HT1080 (cell line): Measurements from ENCODE around the gene TRIM8. TPM values are rescaled to one million over a fixed set of nuclear protein-coding genes. Genes with fewer than 3 reads are reported as not detected.

Experiments used
- DNase-seq: peaks from one replicate; pipeline ENCODE4 v3.0.0-alpha.2; 2015; ENCODE audit warnings: low read depth
- polyA plus RNA-seq, 2 experiments: library from polyadenylated mRNA; depleted of rRNA; stranded (reverse); fragments of >200 nt; gene quantifications; 2 replicates each; pipeline ENCODE4 v1.2.3, GENCODE V29; 2015
- total RNA-seq: library from RNA; depleted of rRNA; stranded (reverse); fragments of >200 nt; shearing (Covaris generic); gene quantifications from 2 replicates; pipeline ENCODE4 v1.2.3, GENCODE V29; 2014; rRNA removed

Gene TRIM8, protein sequence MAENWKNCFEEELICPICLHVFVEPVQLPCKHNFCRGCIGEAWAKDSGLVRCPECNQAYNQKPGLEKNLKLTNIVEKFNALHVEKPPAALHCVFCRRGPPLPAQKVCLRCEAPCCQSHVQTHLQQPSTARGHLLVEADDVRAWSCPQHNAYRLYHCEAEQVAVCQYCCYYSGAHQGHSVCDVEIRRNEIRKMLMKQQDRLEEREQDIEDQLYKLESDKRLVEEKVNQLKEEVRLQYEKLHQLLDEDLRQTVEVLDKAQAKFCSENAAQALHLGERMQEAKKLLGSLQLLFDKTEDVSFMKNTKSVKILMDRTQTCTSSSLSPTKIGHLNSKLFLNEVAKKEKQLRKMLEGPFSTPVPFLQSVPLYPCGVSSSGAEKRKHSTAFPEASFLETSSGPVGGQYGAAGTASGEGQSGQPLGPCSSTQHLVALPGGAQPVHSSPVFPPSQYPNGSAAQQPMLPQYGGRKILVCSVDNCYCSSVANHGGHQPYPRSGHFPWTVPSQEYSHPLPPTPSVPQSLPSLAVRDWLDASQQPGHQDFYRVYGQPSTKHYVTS
- total RNA-seq = 104 and 117 TPM in 2 replicates
- polyA plus RNA-seq (2015; cell fraction: cytosol; rRNA removed) = 188 and 198 TPM in 2 replicates
- 106 and 115 TPM in 2 replicates for polyA plus RNA-seq (2015; cell fraction: nucleus; rRNA removed)

DNA sequence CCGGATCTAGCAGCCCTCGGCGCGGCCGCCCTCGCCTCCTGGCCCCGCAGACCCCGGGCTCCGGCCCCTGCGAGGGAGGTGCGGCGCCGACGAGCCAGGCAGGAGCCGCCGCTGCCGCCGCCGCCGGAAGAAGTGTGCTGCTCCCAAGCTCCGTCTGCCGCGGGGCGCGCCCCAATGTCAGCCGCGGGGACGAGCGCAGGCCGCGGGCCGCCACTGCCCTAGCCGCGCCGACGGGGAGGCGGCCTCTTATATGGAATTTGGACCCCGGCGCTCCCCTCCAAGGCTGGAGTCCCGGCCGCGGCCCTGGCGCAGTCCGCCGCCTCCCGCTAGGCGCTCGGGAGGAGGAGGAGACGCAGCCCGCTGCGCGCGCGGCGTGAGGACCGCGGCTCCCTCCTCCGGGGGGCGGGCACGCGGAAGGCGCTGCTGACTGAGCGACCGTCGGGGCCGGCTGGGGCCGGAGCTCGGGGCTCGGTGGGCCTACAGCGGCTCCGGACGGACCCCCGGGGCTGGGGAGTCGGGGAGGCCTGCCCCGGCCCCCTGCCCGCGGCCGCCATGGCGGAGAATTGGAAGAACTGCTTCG is at the start of gene TRIM8:
Gene TRIM8 (plus strand): TSS at position 414 of the 580 bp plus-strand sequence. CDS start 139 bp downstream, at position 553.
- DNase-seq = no peak

DNA sequence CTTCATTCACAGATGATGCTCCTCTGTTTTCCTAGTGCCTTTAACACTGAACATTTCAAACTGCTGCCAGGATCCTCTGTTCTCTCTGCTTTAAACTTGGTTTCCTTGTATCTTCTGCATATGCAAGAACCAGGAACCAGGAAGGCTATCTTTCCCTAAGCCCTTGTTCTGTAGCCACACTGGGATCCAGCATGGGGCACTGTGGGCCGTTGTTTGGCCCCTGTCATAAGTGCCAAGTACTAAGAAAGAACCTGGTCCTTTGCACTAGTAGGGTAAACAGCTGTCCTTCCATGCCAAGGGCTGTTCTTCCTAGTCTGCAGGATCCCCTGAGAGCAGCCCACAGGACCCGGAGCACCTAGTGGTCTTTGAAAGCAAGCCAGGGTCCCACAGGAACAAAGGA is 49.0 kb upstream of the TRIM8 start:
- no peak for DNase-seq

DNA sequence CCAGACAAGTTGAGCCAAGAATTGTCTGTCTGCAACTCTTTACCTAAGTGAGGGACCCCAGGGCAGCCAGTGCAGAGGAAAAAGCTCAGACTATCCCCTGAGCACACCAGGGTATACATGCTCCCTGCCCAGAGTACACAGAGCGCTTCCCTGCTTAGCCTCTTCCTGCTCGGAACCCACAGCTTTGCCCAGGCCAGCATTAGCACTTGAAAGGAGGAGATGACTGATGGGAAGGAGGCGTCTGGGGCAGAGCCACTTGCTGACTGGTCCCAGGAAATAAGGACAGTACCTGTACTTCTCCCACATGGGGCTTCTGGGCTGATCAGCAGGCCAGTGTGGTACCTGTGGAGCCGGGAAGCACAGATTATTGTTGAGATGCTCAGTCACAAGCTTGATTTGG is 48.4 kb upstream of the TRIM8 start:
- DNase-seq = no peak

DNA sequence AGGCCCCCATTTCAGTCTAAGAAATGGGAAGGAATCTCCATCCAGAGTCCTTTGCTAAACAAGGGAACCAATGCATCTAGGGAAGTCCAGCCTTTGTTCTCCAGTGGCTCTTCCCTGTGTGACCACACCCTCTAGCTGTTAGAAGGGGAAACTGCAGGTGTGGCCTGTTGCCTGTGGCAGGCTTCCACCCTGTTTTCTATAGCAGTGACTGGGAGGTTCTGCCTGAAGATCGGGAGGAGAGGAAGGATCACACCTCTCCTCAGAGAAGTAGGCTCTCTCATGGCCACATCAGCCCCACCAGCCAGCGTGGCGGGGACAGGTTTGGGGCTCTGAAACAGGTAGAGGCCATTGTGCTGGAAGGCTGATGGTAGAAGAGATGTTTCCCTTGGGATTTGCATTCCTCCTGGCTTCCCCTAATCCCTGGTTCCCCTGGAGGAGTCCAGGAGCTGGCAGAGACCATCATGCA is 47.7 kb upstream of the TRIM8 start:
- DNase-seq = peak; percentile 70

DNA sequence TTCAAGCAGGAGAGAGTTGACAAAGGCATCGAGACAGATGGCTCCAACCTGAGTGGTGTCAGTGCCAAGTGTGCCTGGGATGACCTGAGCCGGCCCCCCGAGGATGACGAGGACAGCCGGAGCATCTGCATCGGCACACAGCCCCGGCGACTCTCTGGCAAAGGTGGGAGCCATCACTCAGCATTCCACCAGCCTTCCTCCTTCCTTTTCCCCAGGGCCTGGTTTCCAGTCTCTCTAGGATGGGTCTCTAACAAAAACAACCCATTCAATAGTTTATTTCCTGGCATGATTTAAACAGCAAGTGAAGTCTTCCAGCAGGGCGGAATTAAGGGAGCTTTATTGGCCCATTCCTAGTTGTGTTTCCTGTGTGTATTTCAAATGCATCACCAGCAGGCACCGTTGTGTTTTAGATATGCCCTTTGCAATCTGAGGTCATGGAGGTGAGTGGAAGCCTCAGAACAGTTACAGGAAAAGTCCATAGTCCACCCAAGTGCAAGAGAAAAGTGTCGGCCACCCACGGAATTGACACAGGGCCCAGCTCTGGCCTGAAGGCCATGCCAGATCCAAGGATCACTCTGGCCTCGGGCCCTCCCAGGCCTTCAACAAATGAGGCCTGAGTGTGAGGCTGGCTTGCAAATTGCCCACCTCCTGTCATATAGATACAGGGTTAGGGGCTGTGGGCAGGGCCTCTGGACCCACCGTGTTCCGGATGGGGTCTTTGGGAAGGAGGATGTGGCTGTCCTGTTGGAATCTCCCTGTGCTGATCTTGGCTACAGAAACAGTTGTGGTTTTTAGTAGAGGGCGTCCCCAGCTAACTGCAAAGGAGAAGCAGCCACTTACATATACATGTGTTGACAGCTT is 46.9 kb upstream of the TRIM8 start:
- no peak for DNase-seq

DNA sequence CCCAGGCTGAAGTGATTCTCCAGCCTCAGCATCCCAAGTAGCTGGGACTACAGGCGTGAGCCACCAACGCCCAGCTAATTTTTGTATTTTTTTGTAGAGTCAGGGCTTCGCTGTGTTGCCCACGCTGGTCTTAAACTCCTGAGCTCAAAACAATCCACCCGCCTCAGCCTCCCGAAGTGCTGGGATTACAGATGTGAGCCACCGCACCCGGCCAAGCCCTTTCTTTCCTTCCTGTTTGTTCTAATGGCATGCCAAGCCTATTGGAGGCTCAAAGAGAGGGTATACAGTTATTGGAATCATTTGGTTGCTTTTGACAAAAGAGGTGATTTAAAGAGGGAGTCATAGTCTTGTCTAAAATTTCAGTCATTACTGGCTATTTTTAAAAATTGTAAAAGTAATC is 46.0 kb upstream of the TRIM8 start:
- DNase-seq = no peak

DNA sequence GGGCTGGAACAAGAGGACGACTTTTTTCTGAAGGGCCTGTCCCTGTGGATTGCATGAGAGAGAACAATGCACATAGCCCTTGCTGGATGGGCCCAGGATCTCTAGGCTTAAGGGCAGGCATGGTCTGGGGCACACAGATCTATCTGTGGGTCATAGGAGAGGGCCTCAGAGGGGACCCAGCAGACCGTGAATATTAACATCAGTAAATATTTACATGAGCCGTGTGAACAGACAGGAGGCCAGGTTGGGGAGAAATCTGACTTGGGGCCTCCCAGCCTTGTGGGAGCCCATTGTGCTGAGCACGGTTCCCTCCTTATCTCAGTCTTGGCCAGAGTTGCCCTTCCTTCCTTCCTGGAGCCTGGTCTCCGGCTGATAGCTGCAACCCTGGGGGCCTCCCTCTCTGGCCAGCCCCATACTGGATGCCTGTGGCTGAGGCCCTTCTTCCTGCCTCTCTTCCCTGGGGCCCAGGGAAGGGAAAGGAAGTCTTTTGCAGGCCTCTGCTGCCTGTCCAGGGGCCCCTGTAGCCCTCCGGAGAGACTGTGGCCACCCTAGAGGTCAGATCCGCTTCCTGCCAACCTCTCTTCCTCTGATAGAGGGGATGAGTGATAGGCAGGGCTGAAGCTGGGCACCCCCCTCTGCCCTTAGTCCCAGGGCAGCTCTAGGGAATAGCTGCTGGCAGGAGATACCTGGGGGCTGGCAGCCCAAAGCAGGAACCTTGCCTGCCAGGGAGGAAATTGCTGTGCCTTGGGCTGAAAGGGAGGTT is 44.5 kb upstream of the TRIM8 start:
- no peak for DNase-seq

DNA sequence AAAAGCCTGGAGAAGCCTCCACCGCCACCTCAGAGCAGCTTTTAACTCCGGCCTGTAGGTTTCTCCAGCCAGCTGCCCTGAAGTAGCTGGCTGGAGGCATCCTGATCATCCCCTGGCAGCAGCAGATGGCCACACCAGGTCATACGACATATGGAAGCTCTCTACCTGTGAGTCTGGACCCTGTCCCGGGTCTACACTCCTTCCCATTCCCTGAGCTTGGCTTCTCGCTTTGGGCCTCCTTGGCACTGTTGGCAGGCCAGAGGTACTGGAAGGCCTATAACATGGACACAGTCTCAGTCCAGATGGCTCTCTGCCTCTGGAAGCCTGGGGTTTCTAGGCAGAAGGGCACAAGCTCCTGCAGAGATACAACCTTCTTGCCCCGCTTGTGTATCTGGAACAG is 43.5 kb upstream of the TRIM8 start:
- DNase-seq = no peak

DNA sequence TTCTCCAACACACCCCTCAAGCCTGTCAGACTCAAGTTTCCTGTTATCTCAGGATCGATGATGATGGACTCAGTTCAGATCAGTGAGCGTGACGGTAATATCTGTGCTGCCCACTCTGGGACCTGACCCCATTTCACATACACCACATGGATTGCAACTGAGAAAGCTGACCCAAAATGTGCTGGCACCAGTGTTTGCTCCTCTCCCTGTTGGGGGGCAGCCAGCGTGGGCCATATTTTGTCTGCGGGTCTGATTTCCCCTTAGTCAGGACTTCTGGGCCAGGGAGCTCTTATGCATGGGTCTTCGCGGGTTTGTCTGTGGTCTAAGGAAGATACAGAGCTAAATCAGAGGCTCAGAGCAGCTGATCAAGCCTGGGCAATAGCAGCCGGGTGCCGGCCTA is 42.6 kb upstream of the TRIM8 start:
- no peak for DNase-seq

DNA sequence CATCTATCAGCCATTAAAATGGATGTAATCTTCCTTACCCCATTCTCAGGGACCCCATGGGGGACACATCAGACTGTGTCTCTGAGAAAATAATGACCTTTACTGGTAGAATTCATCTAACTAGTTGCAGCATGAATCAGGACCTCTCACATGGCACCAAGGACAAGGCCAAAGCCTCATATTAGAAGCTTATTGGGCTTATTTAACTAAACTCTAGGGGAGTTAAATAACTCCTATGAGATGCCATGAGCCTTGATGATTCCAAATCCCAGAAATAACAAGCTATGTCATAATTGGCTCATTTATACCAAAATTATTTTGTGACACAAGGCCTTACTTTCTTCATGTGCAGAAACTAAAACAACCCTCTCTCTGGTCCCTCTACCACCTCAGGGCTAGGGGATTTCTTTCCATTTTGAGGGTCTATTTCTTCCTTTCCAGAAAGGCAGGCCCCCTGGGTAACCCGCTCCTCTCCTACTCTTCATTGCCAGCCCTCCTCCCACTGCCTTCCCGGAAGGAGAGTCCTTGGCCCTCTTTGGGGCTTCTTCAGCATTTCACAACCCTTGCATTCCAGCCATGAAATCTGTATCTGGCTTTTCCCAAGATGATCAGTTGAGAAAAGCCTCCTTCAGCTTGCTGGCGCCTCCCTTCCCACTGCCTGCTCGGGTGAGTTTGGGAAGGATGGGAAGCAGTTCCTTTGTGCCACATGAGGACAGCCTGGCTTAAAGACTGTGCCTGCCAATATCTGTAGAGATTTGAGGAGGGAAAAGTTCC is 41.8 kb upstream of the TRIM8 start:
- no peak for DNase-seq

DNA sequence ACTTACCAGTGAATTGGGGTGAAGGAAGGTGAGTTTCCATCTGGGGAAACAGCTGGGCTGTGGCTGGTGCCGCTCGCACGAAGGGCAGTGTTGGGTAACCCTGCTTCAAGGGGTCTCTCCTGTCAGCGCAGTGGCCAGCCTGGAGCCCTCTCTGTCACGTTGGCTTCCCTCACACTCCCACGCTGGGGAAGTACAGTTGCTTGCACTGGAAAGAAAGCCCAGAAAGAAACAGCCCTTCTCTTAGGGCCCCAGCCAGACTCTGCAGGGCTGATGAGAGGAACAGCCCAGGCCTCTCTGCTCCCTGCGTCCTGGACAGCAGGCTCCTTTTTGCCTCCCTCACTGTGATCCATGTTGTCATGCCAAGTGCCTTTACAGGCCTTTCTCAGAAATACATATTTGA is 40.3 kb upstream of the TRIM8 start:
- no peak for DNase-seq

DNA sequence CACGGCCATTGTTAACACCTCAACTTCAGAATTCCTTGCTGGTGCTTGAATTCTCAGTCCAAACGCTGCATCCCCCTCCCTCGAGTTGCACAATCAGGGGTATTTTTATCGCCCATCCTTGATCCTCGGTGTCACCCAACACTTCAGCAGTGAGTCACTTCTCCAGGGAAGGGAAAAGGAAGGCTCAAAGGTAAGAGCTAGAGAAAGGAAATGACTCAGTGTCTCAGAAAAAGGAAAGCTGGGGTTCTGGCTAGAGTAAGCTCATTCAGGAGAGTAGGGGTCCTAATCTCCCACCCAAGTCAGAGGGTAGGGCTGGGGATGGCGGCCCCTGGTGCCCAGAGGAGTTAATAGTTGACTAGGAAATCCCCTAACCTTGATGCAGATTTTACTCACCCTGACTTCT is 39.8 kb upstream of the TRIM8 start:
- DNase-seq = peak; percentile 97

DNA sequence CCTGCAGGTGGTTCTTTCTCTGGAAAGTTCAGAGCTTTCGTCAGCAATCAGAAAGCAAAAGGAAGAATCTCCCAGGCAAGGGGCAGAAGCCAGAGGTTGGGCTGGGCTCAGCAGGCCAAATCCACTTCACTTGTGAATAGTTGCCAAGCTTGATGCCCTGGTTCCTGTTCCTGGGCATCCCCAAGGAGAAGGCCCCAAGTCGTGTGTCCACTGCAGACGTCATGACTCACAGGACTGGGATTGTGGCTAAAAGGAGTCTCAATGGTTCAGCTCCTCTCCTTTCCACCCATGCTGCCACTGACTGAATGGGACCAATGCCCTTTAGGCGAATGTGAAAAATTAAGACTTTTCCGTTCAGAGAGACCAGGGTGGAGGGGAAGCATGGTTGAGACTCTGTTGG is 38.6 kb upstream of the TRIM8 start:
- peak; percentile 80 for DNase-seq

DNA sequence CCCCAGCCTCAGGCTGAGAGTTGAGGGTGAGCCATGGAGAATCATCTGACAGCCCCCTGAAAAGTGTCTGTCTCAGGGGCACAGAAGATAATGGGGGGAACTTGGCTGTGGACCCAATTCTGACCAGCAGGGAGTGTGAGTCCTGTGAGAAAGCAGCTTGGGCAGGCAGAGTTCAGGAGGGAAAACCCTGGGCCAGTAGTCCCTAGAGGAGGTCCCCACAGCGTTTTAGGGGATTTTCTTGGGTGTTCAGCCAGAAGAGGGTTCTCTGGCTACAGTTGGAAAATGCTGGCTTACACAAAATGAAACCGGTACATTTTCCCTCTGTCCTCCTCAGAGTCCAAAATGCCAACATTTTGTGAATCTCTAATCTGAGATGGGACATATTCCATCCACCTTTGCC is 35.8 kb upstream of the TRIM8 start:
- no peak for DNase-seq

DNA sequence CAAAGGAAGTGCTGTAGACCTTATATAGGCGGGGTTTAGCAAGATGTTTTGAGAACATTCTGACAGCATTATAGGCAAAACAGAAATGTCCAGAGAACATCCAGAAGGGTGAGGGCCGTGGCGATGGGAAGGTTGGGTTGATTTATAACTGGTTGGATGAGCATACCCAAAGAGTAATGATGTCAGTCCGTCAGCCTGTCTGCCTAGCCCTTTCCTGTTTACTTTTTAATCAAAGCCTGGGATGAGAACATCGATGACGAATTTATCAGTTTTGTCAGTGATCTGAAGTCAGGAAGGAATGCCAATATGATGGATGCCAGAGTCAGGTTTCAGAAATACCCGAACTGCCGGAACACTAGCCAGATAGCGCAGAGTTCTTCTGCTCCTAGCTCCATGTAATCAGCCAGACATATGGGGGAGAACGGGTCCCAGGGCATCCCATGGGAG is 33.8 kb upstream of the TRIM8 start:
- no peak for DNase-seq

DNA sequence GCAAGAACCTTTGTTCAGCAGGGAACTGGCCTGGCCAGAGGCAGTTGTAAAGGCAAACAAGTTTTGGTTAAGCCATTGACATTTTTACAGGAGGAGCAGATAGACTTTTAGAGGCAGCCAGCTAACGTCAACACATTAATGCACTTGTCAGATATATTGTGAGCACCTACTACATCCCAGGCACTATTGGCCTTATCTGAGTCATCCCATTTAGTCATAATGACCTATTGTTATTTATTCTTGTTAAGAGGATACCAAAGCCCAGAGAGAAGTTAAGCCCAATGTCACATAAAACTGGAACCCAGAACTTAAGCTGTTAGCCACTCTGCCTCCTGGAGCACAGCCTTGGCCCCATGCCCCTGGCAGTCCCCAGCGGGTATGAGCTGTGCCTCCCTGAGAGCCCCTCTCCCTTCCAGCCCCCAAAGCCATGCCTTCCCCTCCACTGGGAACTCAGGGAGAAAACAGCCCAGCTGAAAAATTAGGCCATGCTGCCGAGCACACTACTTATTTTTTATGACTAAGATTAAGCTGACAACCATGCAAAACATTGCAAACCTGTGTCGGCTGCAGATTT is 32.7 kb upstream of the TRIM8 start:
- peak; percentile 74 for DNase-seq

DNA sequence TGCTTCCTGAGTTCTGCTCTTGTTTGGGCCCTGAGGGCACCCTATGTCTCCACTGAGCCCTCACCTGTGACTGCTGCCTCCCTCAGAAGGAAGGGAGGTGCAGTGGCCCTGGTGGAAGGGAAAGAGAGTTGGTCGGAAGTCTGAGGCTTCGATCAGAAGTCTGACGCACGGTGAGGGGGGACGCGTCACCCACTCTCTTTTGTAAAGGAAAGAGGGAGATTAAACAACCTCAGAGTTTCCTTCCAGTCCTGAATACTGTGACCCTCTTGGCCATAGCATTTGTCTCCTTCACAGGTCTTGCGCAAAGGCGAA is 31.4 kb upstream of the TRIM8 start:
- no peak for DNase-seq

DNA sequence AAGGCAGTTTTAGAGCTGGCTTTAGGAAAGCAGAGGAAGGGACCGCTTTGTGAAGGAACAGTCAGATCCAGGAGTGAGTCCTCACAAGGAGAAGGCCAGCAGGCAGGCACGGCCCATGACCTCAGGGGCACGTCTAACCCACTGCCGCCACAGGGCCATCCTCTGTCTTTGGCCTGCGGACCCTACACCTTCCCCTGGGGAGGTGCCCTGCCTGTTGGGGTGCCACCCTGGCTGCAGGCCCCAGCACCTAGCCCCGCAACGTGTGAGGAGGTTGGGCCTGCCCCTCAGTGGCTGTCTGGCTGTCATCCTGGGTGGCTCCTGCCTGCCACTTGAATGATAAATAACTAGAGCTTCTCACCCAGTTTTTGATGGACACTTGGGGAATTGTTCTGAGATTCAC is 31.0 kb upstream of the TRIM8 start:
- no peak for DNase-seq

DNA sequence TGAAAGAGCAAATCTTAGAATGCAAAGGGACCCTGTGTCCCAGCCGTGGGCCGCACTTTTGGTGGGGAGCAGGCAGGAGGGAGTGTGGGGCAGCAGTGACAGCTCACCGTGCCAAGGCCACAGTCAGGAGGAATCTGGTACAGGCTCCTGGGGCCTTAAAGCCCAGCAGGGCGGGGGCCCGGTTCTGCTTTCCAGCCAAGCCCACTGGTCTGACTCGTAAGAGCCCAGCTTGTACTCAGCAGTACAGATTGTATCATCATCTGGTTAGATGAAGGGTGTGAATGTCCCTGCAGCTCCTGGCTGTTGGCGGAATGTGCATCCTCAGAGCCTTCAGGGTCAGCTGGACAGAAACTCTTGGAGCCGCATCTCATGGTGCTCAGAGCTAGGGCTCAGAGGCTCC is 30.5 kb upstream of the TRIM8 start:
- DNase-seq = no peak

DNA sequence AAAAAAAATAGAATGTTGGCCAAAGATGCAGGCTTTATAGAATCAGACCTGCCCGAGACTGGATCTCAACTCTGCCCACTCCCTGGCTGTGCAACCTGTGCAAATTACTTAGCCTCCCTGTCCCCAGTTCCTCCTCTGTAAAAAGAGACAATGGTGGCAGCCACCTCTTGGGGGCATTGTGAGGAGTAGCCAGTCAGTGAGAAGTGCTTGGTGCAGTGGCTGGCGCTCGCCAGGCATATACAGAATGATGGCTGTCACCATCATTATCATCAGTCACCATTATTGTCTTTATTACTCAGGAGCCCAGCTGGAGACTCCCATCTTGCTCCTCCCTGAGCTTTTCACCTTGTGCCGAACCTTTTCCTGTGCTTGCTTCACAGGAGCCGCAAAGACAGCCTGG is 29.4 kb upstream of the TRIM8 start:
- DNase-seq = no peak
